Ovary (tissue), 3 donors: ENCODE measurements around the gene KLHL18.

ENCODE experiments used
- CTCF ChIP-seq, 3 donors: fragments of 450-650 bp in 2 of 3; fragments of 200-600 bp in 1 of 3; IDR thresholded peaks; one replicate each; pipeline versions ENCODE4 v1.5.1 to v1.8.0; 2016 to 2022; ENCODE audit warnings: antibody characterized with exemption in 3 of 3, mild to moderate bottlenecking in 1 of 3
- EP300 ChIP-seq: sonication (generic); formaldehyde crosslinking; IDR thresholded peaks from one replicate; pipeline ENCODE4 v1.6.1; 2017; ENCODE audit warnings: antibody characterized with exemption
- POLR2A ChIP-seq: fragments of 450-650 bp; IDR thresholded peaks from one replicate; pipeline ENCODE4 v1.6.1; 2017; ENCODE audit warnings: antibody characterized with exemption, mild to moderate bottlenecking, moderate library complexity
- donor health status: DM: no; HTN: no; CAD: no.

DNA sequence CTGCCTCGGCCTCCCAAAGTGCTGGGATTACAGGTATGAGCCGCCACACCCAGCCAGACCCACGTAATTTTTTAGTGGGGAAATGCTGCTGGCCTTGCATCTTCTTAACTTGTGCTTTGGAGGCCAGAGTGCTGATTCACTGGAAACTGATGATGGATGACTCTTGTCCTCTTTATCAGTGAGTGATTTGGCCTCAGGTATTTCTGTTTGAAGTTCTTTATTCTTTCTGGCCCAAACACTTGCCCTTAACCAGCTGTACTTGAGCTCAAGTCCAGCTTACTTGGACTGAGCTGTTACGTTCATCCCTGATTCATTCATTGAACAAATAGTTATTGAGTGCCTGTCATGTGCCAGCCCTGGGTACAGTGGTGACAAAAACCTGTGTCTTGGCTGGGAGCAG is 102.3 kb downstream of the KLHL18 start:
- TF ChIP-seq CTCF (IDR thresholded peaks at IDR 0.05) (no peak), POLR2A (no peak), EP300 (no peak)
